ENCODE measurements around the gene NOB1.

DNA sequence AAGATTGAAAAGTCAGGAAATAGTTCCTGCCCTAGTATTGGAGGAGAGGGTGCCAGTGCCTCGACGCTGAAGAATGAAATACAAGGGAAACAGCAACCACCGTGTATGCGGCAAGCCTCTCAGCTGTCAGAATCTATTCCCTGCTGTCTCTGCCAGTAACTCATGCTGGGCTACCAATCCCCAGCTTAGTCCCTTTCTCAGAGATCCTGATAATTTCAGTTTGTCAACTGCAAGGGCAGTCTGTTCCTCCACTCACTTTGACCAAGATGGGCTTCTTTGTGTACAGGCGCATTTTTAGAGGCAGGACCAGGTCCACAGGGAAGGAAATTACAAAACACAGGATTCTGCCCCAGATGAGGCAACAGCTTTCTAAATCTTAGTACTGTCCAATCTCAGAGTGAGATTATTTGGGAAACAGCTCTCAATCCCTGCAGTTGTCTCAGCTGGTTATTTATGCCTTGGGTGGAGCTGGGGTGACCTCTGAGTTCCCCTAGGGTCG is 29.7 kb downstream of the NOB1 start:
- TF ChIP-seq, protein P1, sequence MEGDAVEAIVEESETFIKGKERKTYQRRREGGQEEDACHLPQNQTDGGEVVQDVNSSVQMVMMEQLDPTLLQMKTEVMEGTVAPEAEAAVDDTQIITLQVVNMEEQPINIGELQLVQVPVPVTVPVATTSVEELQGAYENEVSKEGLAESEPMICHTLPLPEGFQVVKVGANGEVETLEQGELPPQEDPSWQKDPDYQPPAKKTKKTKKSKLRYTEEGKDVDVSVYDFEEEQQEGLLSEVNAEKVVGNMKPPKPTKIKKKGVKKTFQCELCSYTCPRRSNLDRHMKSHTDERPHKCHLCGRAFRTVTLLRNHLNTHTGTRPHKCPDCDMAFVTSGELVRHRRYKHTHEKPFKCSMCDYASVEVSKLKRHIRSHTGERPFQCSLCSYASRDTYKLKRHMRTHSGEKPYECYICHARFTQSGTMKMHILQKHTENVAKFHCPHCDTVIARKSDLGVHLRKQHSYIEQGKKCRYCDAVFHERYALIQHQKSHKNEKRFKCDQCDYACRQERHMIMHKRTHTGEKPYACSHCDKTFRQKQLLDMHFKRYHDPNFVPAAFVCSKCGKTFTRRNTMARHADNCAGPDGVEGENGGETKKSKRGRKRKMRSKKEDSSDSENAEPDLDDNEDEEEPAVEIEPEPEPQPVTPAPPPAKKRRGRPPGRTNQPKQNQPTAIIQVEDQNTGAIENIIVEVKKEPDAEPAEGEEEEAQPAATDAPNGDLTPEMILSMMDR (conservative IDR thresholded peaks at IDR 0.05; ENCODE audit: low read depth, low read length) = no peak
- no peak for TF ChIP-seq EZH2 (IDR thresholded peaks at IDR 0.05; ENCODE audit: low read length, unreplicated experiment)

Measured in PC-3 (cell line).